NB4 (cell line): ENCODE data around the gene SRSF2.
"Not testable (repeated sequence)": the region's sequence is repeated elsewhere in the genome, so short reads cannot be mapped to it uniquely, and the experiment has no call there.

Experiments used
- DNase-seq: peaks from one replicate; pipeline ENCODE4 v3.0.0; 2010; ENCODE audit warnings: low read depth
- H3K4me3 ChIP-seq: one replicate; pipeline ENCODE4 v1.5.1; 2011; ENCODE audit warnings: mild to moderate bottlenecking, low read depth, low read length, moderate library complexity
- CTCF ChIP-seq: IDR thresholded peaks from one replicate; pipeline ENCODE4 v1.5.1; 2012; ENCODE audit warnings: low read depth, low read length
- MAX ChIP-seq: IDR thresholded peaks from 2 replicates; pipeline ENCODE4 v1.6.1; 2011; ENCODE audit warnings: low read depth, low read length
- MYC ChIP-seq: IDR thresholded peaks from 2 replicates; pipeline ENCODE4 v1.6.1; 2011; ENCODE audit warnings: low read depth, low read length
- POLR2A ChIP-seq: IDR thresholded peaks from 2 replicates; pipeline ENCODE4 v1.6.1; 2011; ENCODE audit warnings: mild to moderate bottlenecking; ENCODE audit not compliant: insufficient read length; ENCODE audit errors: extremely low read depth

The SRSF2 gene

GRCh38 chr17:76752006-76752405 is 14.9 kb upstream of the SRSF2 start:
- H3K4me3 ChIP-seq, result no peak overlapping the region
- DNase-seq, result no peak
- no peak for TF ChIP-seq MAX
- no peak for TF ChIP-seq CTCF
- no peak for TF ChIP-seq MYC

GRCh38 chr17:76751416-76751993 is 14.4 kb upstream of the SRSF2 start:
- no peak for TF ChIP-seq MYC
- TF ChIP-seq MAX, result no peak
- TF ChIP-seq POLR2A, result no peak
- no peak for TF ChIP-seq CTCF
- no peak overlapping the region for H3K4me3 ChIP-seq
- no peak for DNase-seq

- TF ChIP-seq CTCF (no peak), POLR2A (no peak), MYC (no peak), MAX (no peak)
- H3K4me3 ChIP-seq, result no peak overlapping the region
- DNase-seq, result no peak
Observed at GRCh38 chr17:76748657-76749056, 11.5 kb upstream of the SRSF2 start.

- TF ChIP-seq MYC, result no peak
- TF ChIP-seq MAX, result no peak
- TF ChIP-seq CTCF, result no peak
- no peak for TF ChIP-seq POLR2A
Observed at GRCh38 chr17:76747716-76748363, 10.7 kb upstream of the SRSF2 start.

DNA sequence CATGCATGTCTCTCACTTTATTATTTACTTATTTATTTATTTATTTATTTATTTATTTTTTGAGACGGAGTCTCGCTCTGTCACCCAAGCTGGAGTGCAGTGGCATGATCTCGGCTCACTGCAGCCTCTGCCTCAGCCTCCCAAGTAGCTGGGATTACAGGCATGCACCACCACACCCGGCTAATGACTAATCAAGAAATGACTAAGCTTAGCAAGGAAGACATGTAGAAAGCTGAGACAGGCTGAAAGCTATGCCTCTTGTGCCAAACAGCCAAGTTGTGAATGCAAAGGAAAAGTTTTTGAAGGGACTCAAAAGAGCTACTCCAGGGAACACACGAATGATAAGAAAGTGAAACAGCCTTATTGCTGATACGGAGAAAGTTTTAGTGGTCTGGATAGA is 8.7 kb upstream of the SRSF2 start:
- not testable (repeated sequence) for DNase-seq, H3K4me3 ChIP-seq

More at GRCh38 chr17:76747716-76748363, 10.7 kb upstream of the SRSF2 start:
- DNase-seq, result no peak
- no peak overlapping the region for H3K4me3 ChIP-seq

DNA sequence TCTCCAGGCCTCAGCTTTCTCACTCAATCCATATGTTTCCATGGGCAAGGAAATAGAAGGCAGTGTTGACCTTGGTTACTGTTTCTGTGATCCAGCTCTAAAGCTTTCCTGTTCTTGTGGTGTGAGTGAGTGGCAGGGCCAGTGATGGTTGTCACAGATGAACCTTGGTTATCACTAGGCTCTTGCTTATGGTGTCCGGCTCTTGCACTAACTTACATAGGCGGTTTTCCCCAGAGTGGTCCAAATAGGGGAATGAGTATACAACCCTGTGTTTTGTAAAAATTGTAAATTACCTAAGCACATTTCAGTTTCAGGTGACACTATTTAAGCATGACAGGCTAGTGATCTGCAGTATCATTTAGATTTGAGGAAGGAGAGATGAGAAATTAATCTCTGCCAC is 7.6 kb upstream of the SRSF2 start:
- no peak for TF ChIP-seq CTCF
- TF ChIP-seq MYC, result no peak
- TF ChIP-seq POLR2A, result no peak
- no peak for TF ChIP-seq MAX
- DNase-seq, result no peak
- H3K4me3 ChIP-seq, result no peak overlapping the region
